HepG2 (cell line): Measurements from ENCODE around the gene ZNF547. TPM values are rescaled to one million over a fixed set of nuclear protein-coding genes. Genes with fewer than 3 reads are reported as not detected.

Experiments
- CSRNP1 ChIP-seq: sonication (generic); formaldehyde crosslinking; IDR thresholded peaks from 2 replicates; pipeline ENCODE4 v1.8.1; 2023; ENCODE audit warnings: mild to moderate bottlenecking, missing genetic modification reagents
- DPF2 ChIP-seq: sonication (generic); formaldehyde crosslinking; IDR thresholded peaks from 2 replicates; pipeline ENCODE4 v1.4.0; 2020; ENCODE audit warnings: mild to moderate bottlenecking, low read depth, missing genetic modification reagents, borderline replicate concordance
- EP300 ChIP-seq, 3 experiments: sonication (generic) in 1 of 3; formaldehyde crosslinking in 1 of 3; IDR thresholded peaks; 2 replicates each; pipeline versions ENCODE4 v1.5.1 to v1.6.1; 2011 to 2020; ENCODE audit warnings: low read depth in 2 of 3, low read length in 2 of 3, borderline replicate concordance in 1 of 3, improper control_type of control experiment in 1 of 3, mild to moderate bottlenecking in 1 of 3, missing genetic modification reagents in 1 of 3, moderate library complexity in 1 of 3
- GABPB1 ChIP-seq: IDR thresholded peaks from 2 replicates; pipeline ENCODE4 v1.6.1; 2016; ENCODE audit warnings: mild to moderate bottlenecking, missing genetic modification reagents, moderate library complexity, missing compliant biosample characterization
- GTF3A ChIP-seq: sonication (generic); formaldehyde crosslinking; conservative IDR thresholded peaks from 2 replicates; pipeline ENCODE4 v1.4.0; 2020; ENCODE audit warnings: mild to moderate bottlenecking, missing genetic modification reagents
- IRX3 ChIP-seq: sonication (generic); formaldehyde crosslinking; IDR thresholded peaks from 2 replicates; pipeline ENCODE4 v1.8.1; 2023; ENCODE audit warnings: mild to moderate bottlenecking, low read depth, missing genetic modification reagents, borderline replicate concordance
- MTA3 ChIP-seq: sonication (generic); formaldehyde crosslinking; IDR thresholded peaks from 2 replicates; pipeline ENCODE4 v1.4.0; 2020; ENCODE audit warnings: missing genetic modification reagents
- MXI1 ChIP-seq: IDR thresholded peaks from 3 replicates; pipeline ENCODE4 v1.6.1; 2012; ENCODE audit warnings: low read depth, low read length, inconsistent platforms, borderline replicate concordance
- POLR2AphosphoS2 ChIP-seq: IDR thresholded peaks from 2 replicates; pipeline ENCODE4 v1.6.1; 2011; ENCODE audit warnings: low read depth, low read length, improper control_type of control experiment
- RAD51 ChIP-seq: fragments of 450-650 bp; IDR thresholded peaks from 2 replicates; pipeline ENCODE4 v1.6.1; 2016; ENCODE audit warnings: borderline replicate concordance
- SOX5 ChIP-seq: IDR thresholded peaks from 2 replicates; pipeline ENCODE4 v1.6.1; 2016; ENCODE audit warnings: borderline replicate concordance
- TIGD3 ChIP-seq: sonication (generic); formaldehyde crosslinking; IDR thresholded peaks from 2 replicates; pipeline ENCODE4 v1.5.1; 2020; ENCODE audit warnings: mild to moderate bottlenecking, missing genetic modification reagents, borderline replicate concordance
- U2AF1 ChIP-seq: fragments of 200-400 bp; formaldehyde crosslinking; optimal IDR thresholded peaks from 2 replicates; pipeline ENCODE3; 2017; ENCODE audit warnings: mild to moderate bottlenecking, low read depth, low read length
- ZNF383 ChIP-seq: sonication (generic); formaldehyde crosslinking; IDR thresholded peaks from 2 replicates; pipeline ENCODE4 v1.4.0; 2020; ENCODE audit warnings: missing genetic modification reagents, mild to moderate bottlenecking, borderline replicate concordance
- ZNF564 ChIP-seq: sonication (generic); formaldehyde crosslinking; IDR thresholded peaks from 2 replicates; pipeline ENCODE4 v1.8.1; 2023; ENCODE audit warnings: mild to moderate bottlenecking, missing genetic modification reagents
- ZNF616 ChIP-seq: sonication (generic); formaldehyde crosslinking; IDR thresholded peaks from 2 replicates; pipeline ENCODE4 v1.5.0; 2020; ENCODE audit warnings: low read depth, mild to moderate bottlenecking, missing genetic modification reagents
- ZNF672 ChIP-seq: sonication (generic); formaldehyde crosslinking; IDR thresholded peaks from 2 replicates; pipeline ENCODE4 v1.8.1; 2022; ENCODE audit warnings: missing genetic modification reagents
- ZSCAN29 ChIP-seq: sonication (generic); formaldehyde crosslinking; conservative IDR thresholded peaks from 2 replicates; pipeline ENCODE4 v1.4.0; 2020; ENCODE audit warnings: mild to moderate bottlenecking, missing genetic modification reagents
- ZSCAN31 ChIP-seq: sonication (generic); formaldehyde crosslinking; IDR thresholded peaks from 2 replicates; pipeline ENCODE4 v1.5.0; 2020; ENCODE audit warnings: low read depth, mild to moderate bottlenecking, missing genetic modification reagents
- polyA plus RNA-seq, 8 experiments: library from polyadenylated mRNA; depleted of rRNA in 3 of 8; stranded (reverse) in 7 of 8; unstranded in 1 of 8; fragments of >200 nt; fragmentation: Illumina TruSeq in 4 of 8; extraction: Trizol in 4 of 8; gene quantifications; 2 replicates each; pipeline versions ENCODE4 v1.2.1 to v1.2.3, GENCODE V29; 2011 to 2016; ENCODE audit warnings: low read depth in 4 of 8, missing spikeins in 1 of 8, mixed read lengths in 1 of 8; ENCODE audit not compliant: insufficient read depth in 1 of 8
- total RNA-seq, 5 experiments: library from RNA; depleted of rRNA; stranded (reverse); fragments of >200 nt; fragmentation: Illumina TruSeq; extraction: Trizol; gene quantifications; 2 replicates each; pipeline ENCODE4 v1.2.3, GENCODE V29; 2016; ENCODE audit warnings: low read depth in 1 of 5

Gene ZNF547
- total and polyA plus RNA-seq, 2 of the 13 experiments (the other 11 are each of a cell fraction or from before 2014, with no cell fraction given): 2.0 to 2.6 TPM

GRCh38 chr19:57350877-57351805 is 12.2 kb upstream of the ZNF547 start, which contains the start of gene ZNF304 (continued):
- TF ChIP-seq MTA3 (CRISPR knock-in tag) (no peak), ZNF672 (CRISPR knock-in tag) (no peak), DPF2 (CRISPR knock-in tag) (no peak), ZNF616 (no peak), TIGD3 (CRISPR knock-in tag) (no peak), EP300 (IDR thresholded peaks at IDR 0.05; ENCODE audit: low read depth in 2 of 2, low read length in 2 of 2) (no peak), EP300 (CRISPR knock-in tag; IDR thresholded peaks at IDR 0.05; ENCODE audit: borderline replicate concordance) (no peak), ZNF564 (peak; percentile 14; the same call in 1 of the 2 replicates), IRX3 (CRISPR knock-in tag) (no peak), SOX5 (CRISPR knock-in tag) (peak; percentile 76), MXI1 (peak; percentile 73; the same call in 1 of the 3 replicates), GTF3A (CRISPR knock-in tag) (peak; percentile 89; the same call in 1 of the 2 replicates), U2AF1 (peak; percentile 28), ZNF383 (CRISPR knock-in tag) (peak; percentile 56; the same call in 1 of the 2 replicates), POLR2AphosphoS2 (no peak), GABPB1 (CRISPR knock-in tag) (peak; percentile 93), ZSCAN31 (no peak), RAD51 (no peak), CSRNP1 (CRISPR knock-in tag) (no peak), ZSCAN29 (CRISPR knock-in tag) (peak; percentile 40; the same call in 1 of the 2 replicates)
